EL (cell line): Measurements from ENCODE around the gene DPP10.

Source experiments
- DNase-seq: peaks from one replicate; pipeline ENCODE4 v3.0.0-alpha.2; 2016

Gene DPP10

DNA sequence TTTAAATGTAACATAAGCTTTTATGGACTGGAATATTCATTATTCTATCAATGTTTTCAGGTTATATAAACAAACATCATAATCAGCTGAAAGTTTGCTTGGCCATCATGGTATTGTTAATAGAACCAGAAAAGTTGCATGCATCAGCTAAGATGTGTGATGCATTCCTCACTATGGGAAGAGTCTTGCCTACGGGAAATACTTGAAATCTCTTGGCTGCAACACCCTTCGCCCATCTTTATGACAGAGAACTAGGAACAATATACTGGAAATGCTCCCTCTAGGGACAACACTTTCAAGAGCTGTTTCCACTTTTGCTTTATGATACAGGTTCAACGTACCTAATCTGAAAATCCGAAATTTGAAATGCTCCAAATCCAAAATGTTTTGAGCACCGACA, 1390.8 kb downstream of the DPP10 start:
- DNase-seq, result no peak

DNA sequence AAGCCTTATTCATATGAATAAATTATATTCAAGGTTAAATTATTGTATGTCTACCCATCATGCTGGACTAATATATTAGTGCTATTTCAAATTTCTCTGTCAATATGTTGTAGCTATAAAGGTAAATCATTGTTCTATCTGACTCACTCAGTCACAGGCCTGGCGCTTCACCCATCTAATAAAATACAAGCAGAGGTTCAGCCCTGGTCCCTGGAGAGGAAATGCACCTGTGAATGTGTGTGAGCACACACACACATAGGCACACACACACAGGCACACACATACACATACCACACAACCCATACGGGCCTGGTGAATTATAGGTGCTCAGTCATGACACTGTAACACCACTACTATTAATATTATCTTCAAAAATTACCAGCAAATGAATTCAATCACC, 1396.1 kb downstream of the DPP10 start:
- DNase-seq, result no peak

DNA sequence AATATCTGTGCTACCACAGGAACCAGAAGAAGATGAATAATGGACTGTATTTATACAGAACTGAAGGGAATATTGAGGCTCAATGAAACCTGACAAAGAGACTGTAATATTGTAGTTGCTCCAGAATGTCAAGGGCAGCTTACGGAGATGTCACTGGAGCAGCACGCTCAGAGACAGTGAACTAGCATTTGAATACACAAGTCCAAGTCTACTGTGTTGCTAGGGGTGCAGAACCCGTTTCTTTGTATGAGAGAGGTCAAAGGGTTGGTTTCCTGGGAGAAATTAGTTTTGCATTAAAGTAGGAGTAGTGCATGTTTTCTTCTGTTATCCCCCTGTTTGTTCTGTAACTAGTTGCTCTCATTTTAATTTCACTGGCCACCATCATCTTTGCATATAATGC, 1399.9 kb downstream of the DPP10 start:
- no peak for DNase-seq

DNA sequence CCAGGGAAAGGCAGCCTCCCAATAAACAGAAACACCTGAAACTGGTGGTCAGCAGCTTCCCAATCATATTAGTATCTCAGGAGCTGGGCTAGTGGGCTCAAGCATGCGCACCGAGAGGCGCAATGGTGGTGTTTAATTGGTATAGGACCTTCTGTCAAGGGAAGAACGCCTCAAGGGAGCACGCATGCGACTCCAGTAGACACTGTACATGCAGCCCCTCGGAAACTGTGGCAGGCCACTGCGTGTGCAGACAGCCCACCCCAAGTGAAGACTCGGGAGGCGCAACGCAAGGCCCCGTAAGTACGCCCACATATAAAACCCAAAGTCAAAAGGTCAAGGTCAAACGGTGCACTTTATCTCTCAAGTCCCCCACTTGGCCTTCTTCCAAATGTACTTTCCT, 1405.8 kb downstream of the DPP10 start:
- DNase-seq, result no peak

DNA sequence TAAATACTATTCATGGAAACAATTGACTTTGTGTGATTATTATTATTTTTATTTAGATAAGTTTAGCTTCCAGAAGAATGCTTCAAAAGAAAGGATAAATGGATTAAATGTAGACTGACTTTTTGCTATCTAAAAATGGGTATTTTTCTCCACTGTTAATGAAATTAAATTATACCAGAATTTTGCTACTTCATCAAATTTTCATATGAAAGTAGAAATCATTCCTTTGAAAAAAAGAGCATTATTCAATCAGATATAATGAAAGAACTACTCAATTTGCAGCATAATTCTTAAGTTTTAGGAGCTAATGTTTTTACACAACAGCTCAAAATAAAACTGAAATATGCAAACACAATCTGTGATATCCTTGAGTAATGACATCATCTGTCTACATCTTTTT, 1424.6 kb downstream of the DPP10 start:
- no peak for DNase-seq

DNA sequence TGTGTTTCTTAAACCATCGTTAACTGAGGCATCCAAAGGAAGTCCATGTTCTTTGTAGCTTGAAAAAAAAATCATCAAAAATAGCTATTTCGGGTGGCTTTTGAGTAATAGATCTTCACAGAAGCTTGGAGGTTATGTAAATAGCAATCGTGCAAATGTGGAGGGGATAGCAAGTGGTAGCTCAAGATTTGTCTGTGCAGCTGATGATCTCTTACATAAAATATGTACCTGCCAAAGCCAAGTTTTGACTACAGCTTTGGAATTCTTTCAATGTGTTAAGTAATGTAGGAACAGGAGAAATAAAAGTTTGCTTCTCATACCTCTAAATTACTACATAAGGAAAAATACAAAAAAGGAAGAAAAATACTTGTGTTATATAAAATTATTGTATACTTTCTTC, 1432.0 kb downstream of the DPP10 start:
- no peak for DNase-seq

DNA sequence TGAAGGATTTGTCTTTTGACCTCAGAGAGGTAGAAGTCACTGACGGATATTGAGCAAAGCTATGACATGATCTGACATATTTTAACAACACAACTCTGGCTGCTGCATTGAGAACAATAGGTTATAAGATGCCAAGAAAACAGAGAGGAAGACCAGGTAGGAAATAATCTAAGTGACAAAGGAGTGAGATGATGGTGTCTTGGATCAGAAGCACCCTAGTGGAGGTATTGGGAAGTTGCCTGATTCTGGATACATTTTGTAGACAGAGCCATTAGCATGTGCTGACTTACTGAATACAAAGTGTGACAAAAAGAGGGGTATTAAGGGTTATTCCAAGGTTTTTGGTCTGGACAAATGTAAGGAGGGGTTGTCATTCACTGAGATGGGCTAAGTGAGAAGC, 1438.1 kb downstream of the DPP10 start:
- no peak for DNase-seq

DNA sequence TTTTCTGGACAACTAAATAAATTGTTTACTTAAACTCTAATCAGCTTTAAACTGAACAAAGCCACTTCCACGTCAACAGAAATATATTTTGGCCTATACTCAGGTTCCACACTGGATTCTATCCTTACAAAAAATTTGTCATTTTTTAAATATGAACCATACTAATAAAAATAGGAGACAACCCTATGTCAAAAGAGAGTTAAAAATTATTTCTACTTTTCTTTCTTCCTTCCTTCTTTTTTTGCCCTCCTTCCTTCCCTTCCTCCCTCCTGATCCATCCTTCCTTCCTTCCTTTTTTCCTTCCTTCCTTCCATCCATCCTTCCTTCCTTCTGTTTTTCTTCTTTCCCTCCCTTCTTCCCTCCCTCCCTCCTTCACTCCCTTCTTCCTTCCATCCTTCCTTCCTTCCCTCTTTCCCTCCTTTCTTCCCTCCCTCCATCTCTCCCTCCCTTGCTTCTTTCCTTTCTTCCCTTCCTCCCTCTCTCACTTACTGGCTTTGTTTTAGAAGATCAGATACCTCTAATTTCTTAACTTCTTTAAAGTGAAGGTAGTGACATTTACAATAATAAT, 1444.9 kb downstream of the DPP10 start:
- DNase-seq, result no peak
